Ovary (tissue), 3 donors: ENCODE results near the gene PPFIA4.

Experiments used
- EP300 ChIP-seq: sonication (generic); formaldehyde crosslinking; IDR thresholded peaks from one replicate; pipeline ENCODE4 v1.6.1; 2017; ENCODE audit warnings: antibody characterized with exemption
- TF ChIP-seq, protein P1 (sequence below), 3 donors: fragments of 450-650 bp in 2 of 3; fragments of 200-600 bp in 1 of 3; IDR thresholded peaks; one replicate each; pipeline versions ENCODE4 v1.5.1 to v1.8.0; 2016 to 2022; ENCODE audit warnings: antibody characterized with exemption in 3 of 3, mild to moderate bottlenecking in 1 of 3
- donor health status: DM: no; HTN: no; CAD: no.

DNA sequence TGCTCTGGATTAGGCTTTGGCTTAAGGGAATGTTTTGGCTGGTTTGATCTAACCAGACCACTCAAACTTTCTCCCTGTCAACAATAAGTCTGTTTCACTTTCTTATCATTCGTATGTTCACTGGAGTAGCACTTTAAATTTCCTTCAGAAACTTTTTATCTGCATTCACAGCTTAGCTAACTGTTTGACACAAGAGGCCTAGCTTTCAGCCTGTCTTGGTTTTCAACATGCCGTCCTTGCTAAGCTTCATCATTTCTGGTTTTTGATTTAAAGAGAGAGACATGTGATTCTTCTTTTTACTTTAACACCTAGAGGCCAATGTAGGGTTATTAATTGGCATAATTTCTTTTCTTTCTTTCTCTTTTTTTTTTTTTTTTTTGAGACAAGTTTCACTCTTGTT, 44.4 kb upstream of the PPFIA4 start:
- TF ChIP-seq, protein P1, sequence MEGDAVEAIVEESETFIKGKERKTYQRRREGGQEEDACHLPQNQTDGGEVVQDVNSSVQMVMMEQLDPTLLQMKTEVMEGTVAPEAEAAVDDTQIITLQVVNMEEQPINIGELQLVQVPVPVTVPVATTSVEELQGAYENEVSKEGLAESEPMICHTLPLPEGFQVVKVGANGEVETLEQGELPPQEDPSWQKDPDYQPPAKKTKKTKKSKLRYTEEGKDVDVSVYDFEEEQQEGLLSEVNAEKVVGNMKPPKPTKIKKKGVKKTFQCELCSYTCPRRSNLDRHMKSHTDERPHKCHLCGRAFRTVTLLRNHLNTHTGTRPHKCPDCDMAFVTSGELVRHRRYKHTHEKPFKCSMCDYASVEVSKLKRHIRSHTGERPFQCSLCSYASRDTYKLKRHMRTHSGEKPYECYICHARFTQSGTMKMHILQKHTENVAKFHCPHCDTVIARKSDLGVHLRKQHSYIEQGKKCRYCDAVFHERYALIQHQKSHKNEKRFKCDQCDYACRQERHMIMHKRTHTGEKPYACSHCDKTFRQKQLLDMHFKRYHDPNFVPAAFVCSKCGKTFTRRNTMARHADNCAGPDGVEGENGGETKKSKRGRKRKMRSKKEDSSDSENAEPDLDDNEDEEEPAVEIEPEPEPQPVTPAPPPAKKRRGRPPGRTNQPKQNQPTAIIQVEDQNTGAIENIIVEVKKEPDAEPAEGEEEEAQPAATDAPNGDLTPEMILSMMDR (IDR thresholded peaks at IDR 0.05) = no peak
- TF ChIP-seq EP300 = no peak
